Measurements from ENCODE around the gene SEPTIN10.

- TF ChIP-seq CTCF (conservative IDR thresholded peaks at IDR 0.05 in 1 of 2, IDR thresholded peaks at IDR 0.05 in 1 of 2; ENCODE audit: low read depth in 1 of 2, low read length in 2 of 2) (no peak), EZH2 (IDR thresholded peaks at IDR 0.05; ENCODE audit: low read length, missing control alignments) (no peak)
These were observed 84.0 kb downstream of the SEPTIN10 start for GRCh38 chr2:109529532-109530449.
